SU-DHL-6 (cell line): Measurements from ENCODE around the gene MAP4K5.

Source experiments
- H2AFZ ChIP-seq: fragments of 200-600 bp; sonication (generic); 2 replicates; pipeline ENCODE4 v1.6.1; 2014; ENCODE audit warnings: low read depth, mild to moderate bottlenecking, moderate library complexity, mixed read lengths, antibody characterized with exemption, low read length; ENCODE audit not compliant: severe bottlenecking
- H3F3A ChIP-seq: fragments of 200-600 bp; shearing (Covaris generic); 2 replicates; pipeline ENCODE4 v1.6.0; 2016; ENCODE audit warnings: antibody characterized with exemption, mild to moderate bottlenecking; ENCODE audit not compliant: insufficient read depth
- H3K27ac ChIP-seq: fragments of 200-600 bp; sonication (generic); 2 replicates; pipeline ENCODE4 v1.5.1; 2016; ENCODE audit warnings: low read depth, mild to moderate bottlenecking, low read length, moderate library complexity, mixed read lengths
- H3K27me3 ChIP-seq: fragments of 200-600 bp; sonication (generic), shearing (Covaris generic); 2 replicates; pipeline ENCODE4 v1.6.0; 2014; ENCODE audit warnings: mild to moderate bottlenecking, low read length
- H3K36me3 ChIP-seq: fragments of 200-600 bp; sonication (generic); 2 replicates; pipeline ENCODE4 v1.6.1; 2014; ENCODE audit warnings: mild to moderate bottlenecking, low read length, mixed read lengths
- H3K4me2 ChIP-seq: fragments of 300-600, 200-600 bp; shearing (Covaris generic), sonication (generic); 2 replicates; pipeline ENCODE4 v1.6.0; 2014; ENCODE audit warnings: low read length, low read depth, mild to moderate bottlenecking; ENCODE audit not compliant: poor library complexity, severe bottlenecking
- H3K4me3 ChIP-seq: fragments of 200-600 bp; sonication (generic); 2 replicates; pipeline ENCODE4 v1.5.1; 2014; ENCODE audit warnings: antibody characterized with exemption, low read length, mild to moderate bottlenecking, mixed read lengths; ENCODE audit not compliant: insufficient read depth, poor library complexity, severe bottlenecking
- H3K79me2 ChIP-seq: fragments of 200-600 bp; sonication (generic); 2 replicates; pipeline ENCODE4 v1.6.1; 2014; ENCODE audit warnings: mild to moderate bottlenecking, low read length, moderate library complexity; ENCODE audit not compliant: insufficient read depth
- H3K9ac ChIP-seq: fragments of 200-600 bp; sonication (generic); 2 replicates; pipeline ENCODE4 v1.7.0; 2014; ENCODE audit warnings: mild to moderate bottlenecking, low read length
- H3K9me2 ChIP-seq: fragments of 200-600 bp; sonication (generic); replicated peaks from 2 replicates; pipeline ENCODE4 v1.6.1; 2014; ENCODE audit warnings: low read length; ENCODE audit not compliant: insufficient read depth
- H3K9me3 ChIP-seq: fragments of 200-600 bp; sonication (generic); 2 replicates; pipeline ENCODE4 v1.6.1; 2014; ENCODE audit warnings: low read length, mixed read lengths; ENCODE audit not compliant: insufficient read depth
- H4K20me1 ChIP-seq: fragments of 200-600 bp; sonication (generic); 2 replicates; pipeline ENCODE4 v1.6.1; 2014; ENCODE audit warnings: low read depth, mild to moderate bottlenecking, antibody characterized with exemption, low read length, moderate library complexity, mixed read lengths
- CTCF ChIP-seq: fragments of 200-600 bp; sonication (generic); IDR thresholded peaks from one replicate; pipeline ENCODE4 v1.5.1; 2017; ENCODE audit warnings: antibody characterized with exemption, mild to moderate bottlenecking, low read length, moderate library complexity; ENCODE audit not compliant: insufficient read depth, poor library complexity, severe bottlenecking
- EZH2phosphoT487 ChIP-seq: fragments of 200-600 bp; sonication (generic), shearing (Covaris generic); conservative IDR thresholded peaks from 2 replicates; pipeline ENCODE4 v1.6.1; 2018; ENCODE audit warnings: mild to moderate bottlenecking, antibody characterized with exemption, low read length, moderate library complexity, mixed read lengths

MAP4K5 gene

DNA sequence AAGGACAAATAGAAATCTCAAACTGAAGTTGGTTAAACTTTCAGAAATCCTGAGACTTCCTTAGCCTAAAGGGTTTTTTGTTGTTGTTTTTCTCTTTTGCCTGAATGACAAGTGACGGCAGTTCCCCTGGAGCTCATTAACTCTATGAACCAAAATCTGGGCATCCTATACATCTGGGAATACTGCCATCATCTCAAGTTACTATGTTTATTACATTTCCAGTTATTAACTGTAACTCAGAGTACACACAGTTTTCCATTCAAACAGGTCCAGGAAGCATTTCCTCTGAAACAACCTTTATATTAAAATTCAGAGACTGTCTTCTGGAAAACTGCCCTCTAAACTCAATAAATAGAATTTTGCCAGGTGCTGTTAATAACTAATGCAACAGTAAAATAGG, 80.1 kb downstream of the MAP4K5 start:
- TF ChIP-seq CTCF (no peak), EZH2phosphoT487 (no peak)
- Histone ChIP-seq H3K27ac (no peak overlapping the region), H3K79me2 (no peaks in the 10 kb centered on the region), H4K20me1 (no peaks in the 10 kb centered on the region), H3K9ac (no peak overlapping the region), H3K4me2 (no peak overlapping the region), H3K9me3 (no peaks in the 10 kb centered on the region), H3F3A (0 out of 2 replicates have a peak, but pooled peaks cover 16% of the 10 kb centered on the region), H3K4me3 (no peak overlapping the region), H3K9me2 (no peaks in the 10 kb centered on the region), H2AFZ (no peak overlapping the region), H3K27me3 (no peaks in the 10 kb centered on the region), H3K36me3 (peaks cover 54% of the 10 kb centered on the region)

DNA sequence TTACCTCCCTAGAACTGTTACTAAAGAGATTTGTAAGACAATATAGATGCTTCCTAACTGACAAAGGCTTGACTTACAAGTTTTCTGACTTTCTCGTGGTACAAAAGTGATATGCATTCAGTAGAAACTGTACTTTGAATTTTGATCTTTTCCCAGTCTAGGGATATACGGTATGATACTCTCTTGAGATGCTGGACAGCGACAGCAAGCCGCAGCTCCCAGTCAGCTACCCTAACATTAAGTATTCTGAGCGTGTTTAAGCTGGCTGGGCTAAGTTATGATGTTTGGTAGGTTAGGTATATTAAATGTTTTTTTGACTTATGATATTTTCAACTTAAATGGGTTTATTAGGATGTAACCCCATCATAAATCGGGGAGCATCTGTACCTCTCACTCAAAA, 80.5 kb downstream of the MAP4K5 start:
- TF ChIP-seq EZH2phosphoT487: no peak
- TF ChIP-seq CTCF: no peak
- H3K79me2 ChIP-seq: no peaks in the 10 kb centered on the region
- no peak overlapping the region for H2AFZ ChIP-seq
- no peak overlapping the region for H3K4me2 ChIP-seq
- H4K20me1 ChIP-seq: no peaks in the 10 kb centered on the region
- H3K4me3 ChIP-seq: no peak overlapping the region
- peaks cover 54% of the 10 kb centered on the region for H3K36me3 ChIP-seq
- H3F3A ChIP-seq: 0 out of 2 replicates have a peak, but pooled peaks cover 16% of the 10 kb centered on the region
- H3K27me3 ChIP-seq: no peaks in the 10 kb centered on the region
- H3K27ac ChIP-seq: no peak overlapping the region
- H3K9me3 ChIP-seq: no peaks in the 10 kb centered on the region
- H3K9me2 ChIP-seq: no peaks in the 10 kb centered on the region
- no peak overlapping the region for H3K9ac ChIP-seq

DNA sequence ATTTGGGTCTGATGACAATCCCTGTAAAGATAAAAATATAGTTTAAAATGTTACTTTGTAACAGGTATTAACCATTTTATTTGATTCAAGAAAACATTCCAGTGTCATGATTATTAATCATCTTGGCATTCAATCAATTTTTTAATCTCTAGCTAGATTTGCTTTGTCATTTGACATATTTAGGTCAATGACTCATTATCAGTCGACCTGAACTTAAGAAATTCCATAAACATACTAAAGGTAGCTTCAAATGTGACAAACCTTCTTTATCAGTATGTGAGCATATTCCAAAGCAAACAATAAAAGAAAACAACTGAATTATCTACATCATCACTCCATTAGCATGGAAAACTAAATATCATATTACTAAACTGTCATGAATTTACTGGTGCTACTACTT, 84.9 kb downstream of the MAP4K5 start:
- no peaks in the 10 kb centered on the region for H3K27me3 ChIP-seq
- H3F3A ChIP-seq: peaks cover 9% of the 10 kb centered on the region; the same call in 1 of the 2 replicates
- H3K4me2 ChIP-seq: no peak overlapping the region
- no peaks in the 10 kb centered on the region for H4K20me1 ChIP-seq
- no peak overlapping the region for H2AFZ ChIP-seq
- no peaks in the 10 kb centered on the region for H3K9me2 ChIP-seq
- no peak for TF ChIP-seq CTCF
- no peak for TF ChIP-seq EZH2phosphoT487
- peaks cover 54% of the 10 kb centered on the region for H3K36me3 ChIP-seq
- no peak overlapping the region for H3K9ac ChIP-seq
- no peak overlapping the region for H3K27ac ChIP-seq
- no peak overlapping the region for H3K4me3 ChIP-seq
- H3K79me2 ChIP-seq: no peaks in the 10 kb centered on the region
- H3K9me3 ChIP-seq: no peaks in the 10 kb centered on the region
